ENCODE results near the gene SMAD1. TPM values are rescaled to one million over a fixed set of nuclear protein-coding genes. Genes with fewer than 3 reads are reported as not detected.

Gene SMAD1
- polyA plus RNA-seq, 1 of the 3 experiments (the other 2 are of a cell fraction), result 46.0 TPM

- H3K27me3 ChIP-seq (ENCODE audit: insufficient read depth), result no peaks in the 10 kb centered on the region
- no peak overlapping the region for H3K9ac ChIP-seq
- H3K36me3 ChIP-seq (replicated peaks in 1 of 2; ENCODE audit: control insufficient read depth in 1 of 2, insufficient read depth in 2 of 2, low read length in 1 of 2), result no peaks in the 10 kb centered on the region
- H3K4me3 ChIP-seq (ENCODE audit: low read depth in 2 of 2, low read length in 1 of 2), result no peak overlapping the region
- H4K20me1 ChIP-seq (ENCODE audit: insufficient read depth), result peaks cover 34% of the 10 kb centered on the region
- TF ChIP-seq FOXM1 (IDR thresholded peaks at IDR 0.05; ENCODE audit: low read depth) (no peak), EZH2phosphoT487 (IDR thresholded peaks at IDR 0.05; ENCODE audit: borderline replicate concordance, low read depth) (no peak), CTCF (IDR thresholded peaks at IDR 0.05) (no peak), TCF12 (IDR thresholded peaks at IDR 0.05) (no peak), POLR2AphosphoS5 (IDR thresholded peaks at IDR 0.05; ENCODE audit: low read depth, low read length) (no peak), TAF1 (IDR thresholded peaks at IDR 0.05; ENCODE audit: borderline replicate concordance, low read depth, low read length) (no peak), MAX (IDR thresholded peaks at IDR 0.05; ENCODE audit: low read depth) (no peak), IRF3 (IDR thresholded peaks at IDR 0.05; ENCODE audit: low read depth, low read length) (no peak), PBX3 (IDR thresholded peaks at IDR 0.05) (no peak), ZBTB33 (IDR thresholded peaks at IDR 0.05; ENCODE audit: borderline replicate concordance, low read depth) (no peak), YY1 (IDR thresholded peaks at IDR 0.05; ENCODE audit: low read depth) (no peak), RXRA (IDR thresholded peaks at IDR 0.05; ENCODE audit: borderline replicate concordance, low read depth) (no peak), TEAD4 (IDR thresholded peaks at IDR 0.05; ENCODE audit: borderline replicate concordance, insufficient read depth) (no peak), USF1 (IDR thresholded peaks at IDR 0.05; ENCODE audit: borderline replicate concordance, low read depth) (no peak), MEF2A (IDR thresholded peaks at IDR 0.05; ENCODE audit: borderline replicate concordance, low read depth) (no peak), EP300 (IDR thresholded peaks at IDR 0.05; ENCODE audit: borderline replicate concordance in 1 of 2, low read depth in 1 of 2, low read length in 1 of 2) (no peak), MXI1 (IDR thresholded peaks at IDR 0.05; ENCODE audit: low read depth, low read length) (no peak), FOSL2 (IDR thresholded peaks at IDR 0.05; ENCODE audit: borderline replicate concordance, low read depth) (no peak), GABPA (IDR thresholded peaks at IDR 0.05; ENCODE audit: low read depth) (no peak), NRF1 (IDR thresholded peaks at IDR 0.05; ENCODE audit: low read depth, low read length) (no peak)
- H3F3A ChIP-seq (replicated peaks; ENCODE audit: insufficient read depth), result no peaks in the 10 kb centered on the region
- ChIA-PET POLR2A (no interaction called here), CTCF (no interaction called here)
- DNase-seq, result no peak
- H3K4me1 ChIP-seq (ENCODE audit: control insufficient read depth in 1 of 2, insufficient read depth in 2 of 2, low read depth in 1 of 2, low read length in 1 of 2), result peaks cover 8 to 16% of the 10 kb centered on the region in 2 experiments; a peak in 3 of 4 replicates
- no peaks in the 10 kb centered on the region for H3K9me2 ChIP-seq
- H3K27ac ChIP-seq (ENCODE audit: low read depth in 2 of 2, low read length in 1 of 2), result no peak overlapping the region
- H3K79me2 ChIP-seq (ENCODE audit: insufficient read depth), result peaks cover 91% of the 10 kb centered on the region
- H3K9me3 ChIP-seq, result no peaks in the 10 kb centered on the region
- no peak overlapping the region for H2AFZ ChIP-seq (ENCODE audit: low read depth)
- 99% methylated on average over 3 of the region's 3 CpGs for WGBS (ENCODE audit: low lambda C conversion rate)
- no peak overlapping the region for H3K4me2 ChIP-seq
Observed at GRCh38 chr4:145487631-145488030, 6.0 kb downstream of the SMAD1 start.

Data from SK-N-SH (cell line).